IgD-negative memory B cell (primary cell): ENCODE data around the gene ESRRA. TPM values are rescaled to one million over a fixed set of nuclear protein-coding genes. Genes with fewer than 3 reads are reported as not detected.

Source experiments
- H3K27ac Mint-ChIP-seq, 3 donors: one replicate each; pipeline ENCODE4 v1.8.0; 2020 to 2022; ENCODE audit warnings: mild to moderate bottlenecking in 3 of 3, mixed read lengths in 3 of 3, moderate library complexity in 1 of 3
- H3K27me3 Mint-ChIP-seq: one replicate; pipeline ENCODE4 v1.8.0; 2021; ENCODE audit warnings: mixed read lengths
- H3K36me3 Mint-ChIP-seq: one replicate; pipeline ENCODE4 v1.8.0; 2020; ENCODE audit warnings: mild to moderate bottlenecking, mixed read lengths
- H3K4me1 Mint-ChIP-seq, 3 donors: one replicate each; pipeline ENCODE4 v1.8.0; 2020 to 2022; ENCODE audit warnings: mixed read lengths in 3 of 3, mild to moderate bottlenecking in 1 of 3
- H3K4me3 Mint-ChIP-seq, 4 donors: one replicate each; pipeline ENCODE4 v1.8.0; 2020 to 2022; ENCODE audit warnings: mild to moderate bottlenecking in 4 of 4, mixed read lengths in 4 of 4, moderate library complexity in 3 of 4
- H3K9me3 Mint-ChIP-seq, 3 donors: one replicate each; pipeline ENCODE4 v1.8.0; 2020 to 2021; ENCODE audit warnings: mixed read lengths in 3 of 3, mild to moderate bottlenecking in 1 of 3
- polyA plus RNA-seq: library from polyadenylated mRNA; unstranded; fragments of 300-500 nt; fragmentation: Illumina TruSeq; gene quantifications from one replicate; pipeline ENCODE4 v1.2.3, GENCODE V29; 2021

The ESRRA gene
- 11.2 TPM for polyA plus RNA-seq

DNA sequence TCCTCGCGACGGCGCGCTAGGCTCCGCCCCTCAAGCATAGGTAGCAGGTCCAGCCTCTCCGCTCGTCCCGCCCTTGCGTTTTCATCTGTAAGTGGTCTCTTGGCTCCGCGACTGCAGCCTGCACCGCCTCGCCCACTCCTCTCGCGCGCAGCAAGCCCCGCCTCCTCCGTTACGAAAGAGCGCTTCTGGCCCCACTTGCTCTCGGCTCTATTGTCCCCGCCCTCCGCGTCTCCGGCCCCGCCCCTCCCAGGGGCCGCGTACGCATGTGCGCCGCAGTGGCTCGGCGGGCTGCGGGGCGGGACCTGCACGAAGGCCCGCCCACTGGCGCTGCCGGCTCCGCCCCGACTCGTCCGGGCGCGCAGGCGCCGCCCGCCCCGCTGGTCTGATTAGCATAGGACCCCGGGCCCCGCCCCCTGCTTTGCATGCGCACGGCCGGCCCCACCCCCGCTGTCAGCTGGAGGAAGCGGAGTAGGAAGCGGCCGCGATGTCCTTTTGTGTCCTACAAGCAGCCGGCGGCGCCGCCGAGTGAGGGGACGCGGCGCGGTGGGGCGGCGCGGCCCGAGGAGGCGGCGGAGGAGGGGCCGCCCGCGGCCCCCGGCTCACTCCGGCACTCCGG is at the start of gene ESRRA:
Gene ESRRA, plus strand, starts transcription at position 450 of the 616 bp plus-strand sequence. CDS start 1,656 bp downstream, outside the sequence.
- H3K27ac Mint-ChIP-seq = peak within 1 kb of the TSS; percentile 90 to 99 (median 98)

DNA sequence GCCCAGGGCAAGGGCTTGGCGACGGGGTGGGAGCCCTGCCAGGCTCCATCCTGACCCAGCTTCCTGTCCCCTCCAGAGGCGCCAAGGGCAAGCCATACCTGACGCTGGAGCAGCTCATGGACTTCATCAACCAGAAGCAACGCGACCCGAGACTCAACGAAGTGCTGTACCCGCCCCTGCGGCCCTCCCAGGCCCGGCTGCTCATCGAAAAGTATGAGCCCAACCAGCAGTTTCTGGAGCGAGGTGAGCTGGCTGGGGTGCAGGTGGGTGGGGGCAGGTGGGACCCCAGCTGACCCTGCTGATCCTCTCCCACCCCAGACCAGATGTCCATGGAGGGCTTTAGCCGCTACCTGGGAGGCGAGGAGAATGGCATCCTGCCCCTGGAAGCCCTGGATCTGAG is 49.0 kb upstream of the ESRRA start:
- Mint-ChIP-seq H3K9me3 (no peaks in the 10 kb centered on the region), H3K4me1 (peaks cover 0 to 11% (median 8%) of the 10 kb centered on the region in 3 donors), H3K27ac (no peak overlapping the region), H3K27me3 (no peaks in the 10 kb centered on the region), H3K4me3 (no peak overlapping the region), H3K36me3 (no peaks in the 10 kb centered on the region)

More for the DNA sequence above, at the start of gene ESRRA:
- peak within 1 kb of the TSS; percentile 87 to 99 (median 97) for H3K4me3 Mint-ChIP-seq
- H3K4me1 Mint-ChIP-seq = peaks cover 9 to 22% (median 17%) of the 10 kb centered on the region in 3 donors
- no peaks in the 10 kb centered on the region for H3K9me3 Mint-ChIP-seq
- no peaks in the 10 kb centered on the region for H3K36me3 Mint-ChIP-seq
- peaks cover 9% of the 10 kb centered on the region for H3K27me3 Mint-ChIP-seq

DNA sequence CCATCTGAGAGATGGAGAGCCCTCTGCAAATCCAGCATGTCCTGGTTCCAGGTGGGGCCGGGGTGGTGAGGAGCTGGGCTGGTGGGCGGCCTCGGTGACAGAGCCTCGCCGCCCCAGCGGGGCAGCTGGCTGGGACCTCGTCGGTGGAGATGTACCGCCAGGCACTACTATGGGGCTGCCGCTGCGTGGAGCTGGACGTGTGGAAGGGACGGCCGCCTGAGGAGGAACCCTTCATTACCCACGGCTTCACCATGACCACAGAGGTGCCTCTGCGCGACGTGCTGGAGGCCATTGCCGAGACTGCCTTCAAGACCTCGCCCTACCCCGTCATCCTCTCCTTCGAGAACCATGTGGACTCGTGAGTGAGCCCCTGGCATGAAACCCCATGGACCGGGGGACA is 47.0 kb upstream of the ESRRA start:
- Mint-ChIP-seq H3K36me3 (peaks cover 2% of the 10 kb centered on the region), H3K4me1 (peaks cover 0 to 7% (median 3%) of the 10 kb centered on the region in 3 donors), H3K27ac (no peak overlapping the region), H3K9me3 (no peaks in the 10 kb centered on the region), H3K27me3 (no peaks in the 10 kb centered on the region), H3K4me3 (no peak overlapping the region)

DNA sequence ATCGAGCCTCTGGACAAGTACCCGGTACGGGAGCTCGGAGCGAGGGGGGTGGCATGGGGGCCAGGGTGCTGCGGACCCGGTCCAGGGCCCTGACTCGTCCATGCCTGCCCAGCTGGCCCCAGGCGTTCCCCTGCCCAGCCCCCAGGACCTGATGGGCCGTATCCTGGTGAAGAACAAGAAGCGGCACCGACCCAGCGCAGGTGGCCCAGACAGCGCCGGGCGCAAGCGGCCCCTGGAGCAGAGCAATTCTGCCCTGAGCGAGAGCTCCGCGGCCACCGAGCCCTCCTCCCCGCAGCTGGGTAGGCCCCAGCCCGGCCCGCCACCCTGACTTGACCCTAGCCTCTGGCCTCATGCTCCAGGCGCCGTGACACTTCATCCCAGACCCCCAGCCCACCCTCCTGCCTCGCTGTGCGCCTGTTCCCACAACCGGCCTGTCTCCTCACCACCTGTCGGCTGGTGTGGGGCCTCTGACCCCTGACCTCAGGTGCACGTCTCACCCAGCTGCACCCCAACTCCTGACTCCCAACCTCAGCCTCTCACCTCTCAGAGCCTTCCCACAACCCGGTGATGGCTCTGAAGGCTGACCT is 46.3 kb upstream of the ESRRA start:
- H3K9me3 Mint-ChIP-seq = no peaks in the 10 kb centered on the region
- H3K4me3 Mint-ChIP-seq = peak overlapping the region in 1 of 4 donors; percentile 68
- peak overlapping the region in 1 of 3 donors; percentile 54 for H3K27ac Mint-ChIP-seq

DNA sequence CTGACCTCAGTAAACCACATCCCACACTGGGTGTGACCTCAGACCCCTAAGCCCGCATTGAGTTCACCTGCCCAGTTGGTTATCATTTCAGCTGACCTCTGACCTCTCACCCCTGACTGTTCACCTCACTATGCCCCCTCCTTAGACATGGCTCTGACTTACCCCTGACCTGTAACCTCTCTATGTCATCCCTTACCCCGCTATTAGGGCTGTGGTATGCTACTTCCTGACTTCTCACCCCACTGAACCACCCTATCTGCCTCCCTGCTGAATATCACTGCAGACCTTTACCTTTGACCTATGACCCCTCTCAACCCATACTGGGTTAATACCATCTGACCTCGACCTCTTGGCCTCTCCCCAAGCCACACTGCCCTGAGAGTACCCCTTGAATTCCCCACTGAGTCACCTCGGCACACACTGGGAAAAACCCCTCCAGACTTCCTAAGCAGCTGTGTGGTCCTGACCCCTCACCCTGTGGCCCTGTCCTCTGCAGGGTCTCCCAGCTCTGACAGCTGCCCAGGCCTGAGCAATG is 45.7 kb upstream of the ESRRA start:
- Mint-ChIP-seq H3K4me1 (peaks cover 0 to 7% (median 3%) of the 10 kb centered on the region in 3 donors), H3K36me3 (peaks cover 2% of the 10 kb centered on the region), H3K27me3 (no peaks in the 10 kb centered on the region), H3K27ac (peak overlapping the region in 2 of 3 donors; percentile 54 to 66), H3K9me3 (no peaks in the 10 kb centered on the region), H3K4me3 (peak overlapping the region in 2 of 4 donors; percentile 6 to 68)

More for the DNA sequence above, 46.3 kb upstream of the ESRRA start:
- Mint-ChIP-seq H3K4me1 (peaks cover 0 to 7% (median 3%) of the 10 kb centered on the region in 3 donors), H3K27me3 (no peaks in the 10 kb centered on the region), H3K36me3 (peaks cover 2% of the 10 kb centered on the region)

DNA sequence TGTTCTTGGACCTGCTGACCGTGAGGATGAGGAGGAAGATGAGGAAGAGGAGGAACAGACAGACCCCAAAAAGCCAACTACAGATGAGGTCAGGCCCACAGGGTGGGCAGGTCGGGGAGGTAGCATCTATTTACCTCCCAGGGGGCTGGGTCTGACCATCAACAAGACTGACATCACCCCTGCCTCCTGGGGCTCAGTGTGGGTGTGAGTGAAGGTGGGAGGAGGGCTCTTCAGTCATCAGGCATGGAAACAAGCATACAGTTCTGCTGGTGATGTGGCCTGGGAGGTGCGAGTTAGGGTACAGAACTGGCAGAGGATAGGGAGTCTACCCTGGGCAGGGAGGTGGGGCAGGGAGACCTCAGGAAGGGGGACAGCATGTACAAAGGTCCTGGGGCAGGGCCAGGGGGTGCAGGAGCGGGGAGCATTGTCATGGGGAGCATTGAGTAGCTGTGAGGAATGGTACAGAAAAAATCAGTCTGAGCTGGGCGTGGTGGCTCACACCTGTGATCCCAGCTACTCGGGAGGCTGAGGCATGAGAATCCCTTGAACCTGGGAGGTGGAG is 45.1 kb upstream of the ESRRA start:
- H3K27ac Mint-ChIP-seq = no peak overlapping the region
- H3K4me1 Mint-ChIP-seq = peaks cover 0 to 7% (median 3%) of the 10 kb centered on the region in 3 donors
- no peaks in the 10 kb centered on the region for H3K27me3 Mint-ChIP-seq
- H3K36me3 Mint-ChIP-seq = peaks cover 2% of the 10 kb centered on the region
- no peak overlapping the region for H3K4me3 Mint-ChIP-seq
- H3K9me3 Mint-ChIP-seq = no peaks in the 10 kb centered on the region

DNA sequence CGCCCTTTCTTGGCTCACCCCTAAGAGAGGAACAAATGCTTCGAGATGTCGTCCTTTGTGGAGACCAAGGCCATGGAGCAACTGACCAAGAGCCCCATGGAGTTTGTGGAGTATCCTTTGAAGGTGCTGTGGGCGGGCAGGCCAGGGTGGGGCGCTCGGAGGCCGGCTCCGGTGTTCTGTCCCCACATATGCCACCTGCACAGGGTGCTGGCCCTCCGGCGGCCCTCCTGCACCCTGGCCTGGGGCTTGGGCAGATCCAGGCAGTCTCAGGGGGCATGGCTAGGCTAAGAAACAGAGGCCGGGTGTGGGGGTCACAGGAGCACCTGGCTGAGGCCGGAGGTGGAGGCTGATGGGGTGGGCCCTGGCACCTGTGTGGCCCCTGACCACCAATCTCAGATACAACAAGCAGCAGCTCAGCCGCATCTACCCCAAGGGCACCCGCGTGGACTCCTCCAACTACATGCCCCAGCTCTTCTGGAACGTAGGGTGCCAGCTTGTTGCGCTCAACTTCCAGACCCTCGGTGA is 43.7 kb upstream of the ESRRA start:
- H3K27ac Mint-ChIP-seq = no peak overlapping the region
- H3K4me1 Mint-ChIP-seq = peaks cover 0 to 7% (median 3%) of the 10 kb centered on the region in 3 donors
- H3K36me3 Mint-ChIP-seq = peaks cover 2% of the 10 kb centered on the region
- no peaks in the 10 kb centered on the region for H3K9me3 Mint-ChIP-seq
- H3K4me3 Mint-ChIP-seq = no peak overlapping the region
- H3K27me3 Mint-ChIP-seq = no peaks in the 10 kb centered on the region

DNA sequence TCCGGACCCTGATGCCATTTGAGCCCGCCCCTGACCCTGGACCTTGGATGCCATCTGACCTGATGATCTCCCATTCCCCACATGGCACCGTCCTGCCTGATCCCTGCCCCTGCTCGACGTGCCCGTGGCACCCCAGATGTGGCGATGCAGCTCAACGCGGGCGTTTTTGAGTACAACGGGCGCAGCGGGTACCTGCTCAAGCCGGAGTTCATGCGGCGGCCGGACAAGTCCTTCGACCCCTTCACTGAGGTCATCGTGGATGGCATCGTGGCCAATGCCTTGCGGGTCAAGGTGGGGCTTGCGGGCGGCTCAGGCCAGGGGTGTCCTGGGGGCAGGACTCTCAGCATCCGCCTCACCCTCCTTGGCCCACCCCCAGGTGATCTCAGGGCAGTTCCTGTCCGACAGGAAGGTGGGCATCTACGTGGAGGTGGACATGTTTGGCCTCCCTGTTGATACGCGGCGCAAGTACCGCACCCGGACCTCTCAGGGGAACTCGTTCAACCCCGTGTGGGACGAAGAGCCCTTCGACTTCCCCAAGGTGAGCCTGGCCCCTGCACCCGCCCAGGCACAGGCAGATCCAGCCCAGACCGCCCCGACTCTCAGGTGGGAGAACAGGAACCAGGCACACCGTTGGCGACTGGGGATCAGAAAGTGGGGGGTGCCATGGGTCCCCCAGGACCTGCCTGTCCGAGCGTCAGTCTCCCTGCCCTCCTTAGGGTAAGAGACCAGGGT is 42.9 kb upstream of the ESRRA start:
- H3K9me3 Mint-ChIP-seq = no peaks in the 10 kb centered on the region
- peaks cover 2% of the 10 kb centered on the region for H3K36me3 Mint-ChIP-seq
- peaks cover 0 to 7% (median 3%) of the 10 kb centered on the region in 3 donors for H3K4me1 Mint-ChIP-seq
- H3K4me3 Mint-ChIP-seq = no peak overlapping the region
- no peaks in the 10 kb centered on the region for H3K27me3 Mint-ChIP-seq
- H3K27ac Mint-ChIP-seq = no peak overlapping the region

DNA sequence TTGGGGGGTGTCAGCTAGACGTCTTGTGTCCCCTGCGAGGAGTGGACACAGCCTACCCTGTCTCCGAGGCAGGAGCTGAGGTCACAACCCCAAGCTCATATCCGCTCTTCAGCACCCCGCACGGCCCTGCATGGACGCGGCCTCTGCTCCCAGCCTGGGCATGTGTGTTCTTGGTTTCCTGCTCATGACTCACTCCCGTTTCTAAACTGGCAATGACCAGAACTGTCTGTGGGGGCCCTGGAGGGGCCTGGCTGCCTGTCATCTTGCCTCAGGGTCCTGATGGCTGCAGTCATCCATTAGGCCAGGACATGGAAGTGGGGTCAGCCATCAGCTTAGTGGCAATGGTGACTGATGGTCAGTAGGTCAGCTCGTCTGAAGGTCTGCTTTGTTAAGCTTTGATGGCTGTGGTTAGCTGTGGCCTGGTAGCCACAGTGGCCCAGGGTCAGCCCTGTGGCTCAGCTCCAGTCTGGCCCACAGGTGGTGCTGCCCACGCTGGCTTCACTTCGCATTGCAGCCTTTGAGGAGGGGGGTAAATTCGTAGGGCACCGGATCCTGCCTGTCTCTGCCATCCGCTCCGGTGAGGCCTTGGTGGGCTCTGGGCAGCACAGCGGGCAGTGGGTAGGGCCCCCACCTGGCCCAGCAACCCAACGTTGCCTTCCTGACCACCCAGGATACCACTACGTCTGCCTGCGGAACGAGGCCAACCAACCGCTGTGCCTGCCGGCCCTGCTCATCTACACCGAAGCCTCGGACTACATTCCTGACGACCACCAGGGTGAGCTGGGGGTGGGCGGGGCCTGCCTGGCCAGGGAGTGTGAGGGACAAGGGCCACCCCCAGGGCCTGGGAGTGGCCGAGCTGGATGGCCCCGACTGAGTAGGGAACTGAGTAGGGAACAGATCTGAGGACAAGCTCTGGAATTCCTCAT is 42.0 kb upstream of the ESRRA start:
- Mint-ChIP-seq H3K27ac (no peak overlapping the region), H3K4me1 (peaks cover 0 to 9% (median 7%) of the 10 kb centered on the region in 3 donors), H3K27me3 (no peaks in the 10 kb centered on the region), H3K36me3 (peaks cover 2% of the 10 kb centered on the region), H3K9me3 (no peaks in the 10 kb centered on the region), H3K4me3 (peak overlapping the region in 1 of 4 donors; percentile 43)

DNA sequence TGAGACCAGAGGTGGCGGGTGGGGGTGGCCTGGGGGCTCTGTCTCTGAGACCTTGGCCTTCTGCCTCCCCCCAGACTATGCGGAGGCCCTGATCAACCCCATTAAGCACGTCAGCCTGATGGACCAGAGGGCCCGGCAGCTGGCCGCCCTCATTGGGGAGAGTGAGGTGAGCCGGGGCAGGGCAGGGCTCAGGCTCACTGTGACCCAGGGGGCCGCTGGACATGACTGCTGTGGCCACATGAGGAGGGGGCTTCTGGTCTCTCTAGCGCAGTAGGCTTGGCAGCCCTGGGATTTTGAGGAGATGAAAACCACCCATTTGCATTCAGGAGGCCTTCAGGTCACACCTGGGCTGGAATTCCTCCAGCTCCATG is 41.4 kb upstream of the ESRRA start:
- Mint-ChIP-seq H3K36me3 (peaks cover 2% of the 10 kb centered on the region), H3K4me1 (peaks cover 3 to 12% (median 10%) of the 10 kb centered on the region in 3 donors), H3K9me3 (no peaks in the 10 kb centered on the region), H3K27ac (no peak overlapping the region), H3K4me3 (no peak overlapping the region), H3K27me3 (no peaks in the 10 kb centered on the region)

DNA sequence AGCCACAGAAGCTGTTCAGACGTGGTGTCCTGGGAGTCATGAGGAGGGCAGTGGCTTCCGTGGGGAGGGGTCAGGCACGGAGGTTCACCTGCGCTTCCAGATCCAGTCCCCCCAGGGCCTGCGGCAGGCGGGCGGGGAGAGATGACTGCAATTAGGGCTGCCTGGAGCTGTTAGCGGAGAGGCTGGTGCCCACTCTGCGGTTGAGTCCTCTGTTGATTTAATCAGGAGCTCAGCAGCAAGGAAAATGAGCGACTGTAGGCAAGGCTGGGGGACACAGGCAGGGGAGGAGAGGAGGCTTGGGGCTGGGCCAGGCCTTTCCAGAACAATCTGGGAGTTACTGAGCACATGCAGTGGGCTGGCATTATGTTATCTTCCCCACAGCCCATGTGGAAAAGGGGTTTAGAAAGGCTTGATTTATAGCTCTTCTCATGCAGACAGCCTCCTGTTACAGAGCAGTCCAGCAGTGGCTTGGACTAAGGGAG is 40.9 kb upstream of the ESRRA start:
- no peak overlapping the region for H3K4me3 Mint-ChIP-seq
- peaks cover 3% of the 10 kb centered on the region for H3K36me3 Mint-ChIP-seq
- no peaks in the 10 kb centered on the region for H3K27me3 Mint-ChIP-seq
- no peak overlapping the region for H3K27ac Mint-ChIP-seq
- H3K4me1 Mint-ChIP-seq = peaks cover 7 to 14% (median 9%) of the 10 kb centered on the region in 3 donors
- no peaks in the 10 kb centered on the region for H3K9me3 Mint-ChIP-seq

DNA sequence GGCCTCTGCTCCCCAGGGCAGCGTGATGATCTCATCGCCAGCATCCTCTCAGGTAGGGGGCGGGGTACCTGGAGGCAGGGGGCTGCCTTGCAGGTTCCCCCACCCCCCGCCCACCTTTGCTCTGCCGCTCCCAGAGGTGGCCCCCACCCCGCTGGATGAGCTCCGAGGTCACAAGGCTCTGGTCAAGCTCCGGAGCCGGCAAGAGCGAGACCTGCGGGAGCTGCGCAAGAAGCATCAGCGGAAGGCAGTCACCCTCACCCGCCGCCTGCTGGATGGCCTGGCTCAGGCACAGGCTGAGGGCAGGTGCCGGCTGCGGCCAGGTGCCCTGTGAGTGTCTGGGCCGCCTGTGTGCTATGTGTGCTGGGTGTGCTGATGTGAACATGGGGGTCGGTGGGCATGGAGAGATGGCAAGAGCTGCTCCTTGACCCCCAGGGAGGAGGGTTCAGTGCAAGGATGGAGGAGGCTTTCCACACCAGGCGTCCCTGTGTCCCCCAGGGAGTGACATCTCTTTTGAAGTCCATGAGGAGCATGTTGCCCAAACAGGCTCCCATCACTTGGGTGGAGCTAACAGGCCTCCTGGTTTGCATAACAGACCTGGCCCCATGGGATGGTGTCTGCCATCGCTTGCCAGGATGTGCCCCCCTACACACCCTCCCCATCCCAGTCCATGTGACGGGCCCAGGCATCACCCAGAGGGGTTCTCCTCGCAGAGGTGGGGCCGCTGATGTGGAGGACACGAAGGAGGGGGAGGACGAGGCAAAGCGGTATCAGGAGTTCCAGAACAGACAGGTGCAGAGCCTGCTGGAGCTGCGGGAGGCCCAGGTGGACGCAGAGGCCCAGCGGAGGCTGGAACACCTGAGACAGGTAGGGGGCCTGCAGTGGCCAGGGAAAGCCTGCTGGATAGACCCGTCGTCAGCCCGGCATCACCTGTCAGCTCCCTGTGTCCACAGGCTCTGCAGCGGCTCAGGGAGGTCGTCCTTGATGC is 39.9 kb upstream of the ESRRA start:
- Mint-ChIP-seq H3K36me3 (peaks cover 3% of the 10 kb centered on the region), H3K4me3 (peak overlapping the region in 2 of 4 donors; percentile 25 to 43), H3K27ac (peak overlapping the region in 1 of 3 donors; percentile 32), H3K27me3 (no peaks in the 10 kb centered on the region), H3K9me3 (no peaks in the 10 kb centered on the region), H3K4me1 (peaks cover 9 to 13% (median 12%) of the 10 kb centered on the region in 3 donors)

DNA sequence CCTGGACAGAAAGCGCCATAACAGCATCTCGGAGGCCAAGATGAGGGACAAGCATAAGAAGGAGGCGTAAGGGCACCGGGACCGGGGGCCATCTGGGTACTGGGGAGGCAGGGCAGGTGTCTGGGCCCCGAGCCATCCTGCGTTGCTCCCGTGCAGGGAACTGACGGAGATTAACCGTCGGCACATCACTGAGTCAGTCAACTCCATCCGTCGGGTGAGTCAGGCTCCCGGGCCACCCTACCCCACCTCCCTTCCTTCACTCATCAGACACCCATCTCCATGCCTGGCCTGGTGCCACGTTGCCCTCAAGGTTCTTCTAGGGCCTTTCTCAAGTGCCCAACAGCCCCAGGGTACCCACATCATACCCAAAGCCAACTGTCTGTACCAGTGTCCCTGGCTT is 39.0 kb upstream of the ESRRA start:
- Mint-ChIP-seq H3K27me3 (no peaks in the 10 kb centered on the region), H3K4me1 (peaks cover 9 to 13% (median 12%) of the 10 kb centered on the region in 3 donors), H3K36me3 (peaks cover 3% of the 10 kb centered on the region), H3K27ac (peak overlapping the region in 1 of 3 donors; percentile 45), H3K9me3 (no peaks in the 10 kb centered on the region), H3K4me3 (peak overlapping the region in 2 of 4 donors; percentile 43 to 84)
